Thyroid gland (tissue), 4 donors: ENCODE data around the gene INIP. TPM values are rescaled to one million over a fixed set of nuclear protein-coding genes. Genes with fewer than 3 reads are reported as not detected.

ENCODE experiments used
- DNase-seq, 2 donors: peaks; one replicate each; pipeline ENCODE4 v3.0.0-alpha.2; 2019
- H3K27ac ChIP-seq, 3 donors: fragments of 200-600 bp; sonication (generic); 1 replicate in 2 of 3; 2 replicates in 1 of 3; pipeline ENCODE4 v1.5.1; 2016 to 2019; ENCODE audit warnings: mild to moderate bottlenecking in 1 of 3, moderate library complexity in 1 of 3
- H3K27me3 ChIP-seq: fragments of 200-600 bp; sonication (generic); one replicate; pipeline ENCODE4 v1.5.1; 2019
- H3K36me3 ChIP-seq, 2 donors: fragments of 200-600 bp; sonication (generic); one replicate each; pipeline ENCODE4 v1.5.1; 2016 to 2019
- H3K4me1 ChIP-seq, 2 donors: fragments of 200-600 bp; sonication (generic); one replicate each; pipeline ENCODE4 v1.5.1; 2017 to 2019
- H3K4me3 ChIP-seq, 3 donors: fragments of 200-600 bp; sonication (generic); replicated peaks in 1 of 3; 1 replicate in 2 of 3; 2 replicates in 1 of 3; pipeline ENCODE4 v1.5.1; 2016; ENCODE audit warnings: mild to moderate bottlenecking in 1 of 3
- H3K9me3 ChIP-seq: fragments of 200-600 bp; sonication (generic); one replicate; pipeline ENCODE4 v1.5.1; 2017
- CTCF ChIP-seq, 6 experiments: fragments of 200-600 bp in 3 of 6; fragments of 450-650 bp in 3 of 6; sonication (generic) in 3 of 6; IDR thresholded peaks; one replicate each; pipeline ENCODE4 v1.5.1; 2016 to 2019; ENCODE audit warnings: antibody characterized with exemption in 6 of 6, mild to moderate bottlenecking in 2 of 6, inconsistent platforms in 1 of 6, moderate library complexity in 1 of 6
- POLR2A ChIP-seq, 2 donors: fragments of 450-650 bp; IDR thresholded peaks; one replicate each; pipeline ENCODE4 v1.6.1; 2017; ENCODE audit warnings: antibody characterized with exemption in 2 of 2, mild to moderate bottlenecking in 2 of 2, moderate library complexity in 1 of 2
- WGBS, 2 donors: methylation state at CpG; one replicate each; pipeline ENCODE4 v1.1.5; 2017; 5-methylcytosine and 5-hydroxymethylcytosine counted together
- intact Hi-C: fragments of 100-400 bp; cut with DNase I; formaldehyde crosslinking; loops from one replicate; pipeline ENCODE4 v1.15.1; 2023
- total RNA-seq, 4 donors: library from RNA; depleted of rRNA; stranded (reverse); fragments of >200 nt; gene quantifications; one replicate each; pipeline ENCODE4 v1.2.3, GENCODE V29; 2016

INIP gene
- total RNA-seq, 4 donors from 2014 or later: 12.6 to 23.7 (median 18.2) TPM

- DNase-seq: no peak
- 68 to 77% methylated on average over 3 of the region's 3 CpGs for WGBS, 2 donors
- TF ChIP-seq CTCF (IDR thresholded peaks at IDR 0.05) (no peak), POLR2A (IDR thresholded peaks at IDR 0.05) (no peak)
- intact Hi-C loops: no loop called here
- Histone ChIP-seq H3K36me3 (no peaks in the 10 kb centered on the region), H3K27me3 (no peaks in the 10 kb centered on the region), H3K9me3 (no peaks in the 10 kb centered on the region), H3K4me3 (no peak overlapping the region), H3K4me1 (no peaks in the 10 kb centered on the region), H3K27ac (no peak overlapping the region)
Measured at GRCh38 chr9:112655668-112656067, 62.2 kb downstream of the INIP start.

GRCh38 chr9:112654282-112654681 lies 63.6 kb downstream of the INIP start:
- H3K27me3 ChIP-seq: no peaks in the 10 kb centered on the region
- no peak for DNase-seq
- no peaks in the 10 kb centered on the region for H3K36me3 ChIP-seq
- WGBS, 2 donors: 90 to 92% methylated on average over 5 of the region's 5 CpGs
- intact Hi-C loops: no loop called here
- TF ChIP-seq CTCF (IDR thresholded peaks at IDR 0.05) (no peak), POLR2A (IDR thresholded peaks at IDR 0.05) (no peak)
- no peaks in the 10 kb centered on the region for H3K9me3 ChIP-seq
- no peak overlapping the region for H3K4me3 ChIP-seq
- H3K4me1 ChIP-seq: no peaks in the 10 kb centered on the region
- no peak overlapping the region for H3K27ac ChIP-seq

- DNase-seq: no peak
- WGBS, 2 donors: 91 to 95% methylated on average over 1 of the region's 1 CpG
- Histone ChIP-seq H3K27ac (no peak overlapping the region), H3K27me3 (no peaks in the 10 kb centered on the region), H3K4me1 (no peaks in the 10 kb centered on the region), H3K4me3 (no peak overlapping the region), H3K9me3 (no peaks in the 10 kb centered on the region), H3K36me3 (no peaks in the 10 kb centered on the region)
- TF ChIP-seq CTCF (IDR thresholded peaks at IDR 0.05) (no peak), POLR2A (IDR thresholded peaks at IDR 0.05) (no peak)
- intact Hi-C loops: no loop called here
Measured at GRCh38 chr9:112648624-112649023, 69.3 kb downstream of the INIP start.

GRCh38 chr9:112647596-112647995 lies 70.3 kb downstream of the INIP start:
- DNase-seq: no peak
- 97 to 98% methylated on average over 3 of the region's 3 CpGs for WGBS, 2 donors
- H3K27ac ChIP-seq: no peak overlapping the region
- intact Hi-C loops: no loop called here
- H3K36me3 ChIP-seq: no peaks in the 10 kb centered on the region
- H3K4me3 ChIP-seq: no peak overlapping the region
- TF ChIP-seq POLR2A (IDR thresholded peaks at IDR 0.05): no peak
- no peaks in the 10 kb centered on the region for H3K9me3 ChIP-seq
- H3K27me3 ChIP-seq: no peaks in the 10 kb centered on the region
- H3K4me1 ChIP-seq: no peaks in the 10 kb centered on the region

GRCh38 chr9:112642126-112642525 lies 75.8 kb downstream of the INIP start:
- TF ChIP-seq CTCF (IDR thresholded peaks at IDR 0.05) (no peak), POLR2A (IDR thresholded peaks at IDR 0.05) (no peak)
- intact Hi-C loops: no loop called here
- WGBS, 2 donors: 66 to 69% methylated on average over 3 of the region's 3 CpGs

GRCh38 chr9:112640311-112640710 lies 77.6 kb downstream of the INIP start:
- Histone ChIP-seq H3K27ac (no peak overlapping the region), H3K4me1 (no peaks in the 10 kb centered on the region), H3K36me3 (no peaks in the 10 kb centered on the region), H3K27me3 (no peaks in the 10 kb centered on the region), H3K9me3 (no peaks in the 10 kb centered on the region), H3K4me3 (no peak overlapping the region)
- DNase-seq: no peak
- 94 to 97% methylated on average over 4 of the region's 4 CpGs for WGBS, 2 donors
- intact Hi-C loops: no loop called here
- TF ChIP-seq CTCF (IDR thresholded peaks at IDR 0.05): no peak

More at GRCh38 chr9:112642126-112642525, 75.8 kb downstream of the INIP start:
- H3K9me3 ChIP-seq: no peaks in the 10 kb centered on the region
- H3K4me3 ChIP-seq: no peak overlapping the region
- peak; percentile 13 to 32 for DNase-seq
- H3K36me3 ChIP-seq: no peaks in the 10 kb centered on the region
- no peaks in the 10 kb centered on the region for H3K4me1 ChIP-seq
- H3K27ac ChIP-seq: no peak overlapping the region
- H3K27me3 ChIP-seq: no peaks in the 10 kb centered on the region
